K562 (cell line): Measurements from ENCODE around the gene TMEM138. TPM values are rescaled to one million over a fixed set of nuclear protein-coding genes. Genes with fewer than 3 reads are reported as not detected.
A peak's percentile ranks its signal among the peaks of the same experiment; 100 is the strongest.

Experiments
- ATAC-seq: fragments of 200-7000 bp; cut with Tn5 transposase; 3 replicates; pipeline ENCODE4 v1.9.1; 2020; ENCODE audit warnings: moderate library complexity
- BruUV-seq: library from RNA; stranded (reverse); fragments of 400-500 nt; replicated peaks from 2 replicates; lab custom pipeline; 2021; lab: Mats Ljungman, UMichigan
- CTCF ChIA-PET: fragments of 300-600 bp; formaldehyde crosslinking; extraction: SDS; loops from one replicate; lab custom pipeline; 2021; ENCODE audit warnings: low intra/inter-chr PET ratio; lab: Yijun Ruan, JAX
- POLR2A ChIA-PET: fragments of 300-600, 350-650 bp; sonication (Branson Sonifier 250); formaldehyde crosslinking; extraction: SDS; loops from one replicate; lab custom pipeline; 2021; ENCODE audit warnings: antibody characterized with exemption, inconsistent platforms; lab: Yijun Ruan, JAX
- DNase-seq, 4 experiments: peaks; one replicate each; pipeline versions ENCODE4 v3.0.0 to v3.0.0-alpha.2; 2011 to 2018; ENCODE audit warnings: low spot score in 3 of 4, mixed read lengths in 3 of 4; ENCODE audit errors: extremely low read depth in 1 of 4
- FAIRE-seq: peaks from 2 replicates; lab custom pipeline; 2011; peaks lifted over from hg19 to GRCh38; lab: Jason Lieb, UNC
- H2AFZ ChIP-seq: 2 replicates; pipeline ENCODE4 v1.6.0; 2011; ENCODE audit warnings: low read depth, low read length, control low read depth, inconsistent platforms
- H3K27ac ChIP-seq: fragments of 200-600 bp; 3 replicates; pipeline ENCODE4 v1.8.0; 2011; ENCODE audit warnings: low read depth, mild to moderate bottlenecking, control low read depth, inconsistent platforms, low read length, moderate library complexity, mixed read lengths; ENCODE audit errors: extremely low read depth
- H3K27me3 ChIP-seq, 2 experiments: fragments of 300-600 bp in 1 of 2; 2 replicates in 1 of 2; 3 replicates in 1 of 2; pipeline versions ENCODE4 v1.6.0 to v1.8.0; 2011; ENCODE audit warnings: inconsistent platforms in 2 of 2, low read length in 2 of 2, mild to moderate bottlenecking in 1 of 2, mixed read lengths in 1 of 2, moderate library complexity in 1 of 2; ENCODE audit not compliant: control insufficient read depth in 2 of 2, insufficient read depth in 2 of 2
- H3K36me3 ChIP-seq: fragments of 300-600 bp; 3 replicates; pipeline ENCODE4 v1.8.0; 2011; ENCODE audit warnings: mild to moderate bottlenecking, low read length, inconsistent platforms; ENCODE audit not compliant: control insufficient read depth, insufficient read depth
- H3K4me1 ChIP-seq, 2 experiments: fragments of 200-600 bp in 1 of 2; replicated peaks in 1 of 2; 2 replicates in 1 of 2; 3 replicates in 1 of 2; pipeline versions ENCODE4 v1.5.1 to v1.8.0; 2011; ENCODE audit warnings: inconsistent platforms in 2 of 2, low read length in 2 of 2, mild to moderate bottlenecking in 1 of 2, mixed read lengths in 1 of 2, moderate library complexity in 1 of 2; ENCODE audit not compliant: control insufficient read depth in 2 of 2, insufficient read depth in 2 of 2
- H3K4me2 ChIP-seq: 2 replicates; pipeline ENCODE4 v1.6.1; 2011; ENCODE audit warnings: low read length, control low read depth, inconsistent platforms, mixed read lengths; ENCODE audit not compliant: insufficient read depth
- H3K4me3 ChIP-seq: fragments of 200-600 bp; sonication (generic), shearing (Covaris generic); 2 replicates; pipeline ENCODE4 v1.5.1; 2016; ENCODE audit warnings: control low read depth, inconsistent platforms
- H3K79me2 ChIP-seq: fragments of 200-600 bp; 3 replicates; pipeline ENCODE4 v1.8.0; 2011; ENCODE audit warnings: low read length, inconsistent platforms; ENCODE audit not compliant: control insufficient read depth, insufficient read depth
- H3K9ac ChIP-seq, 2 experiments: 2 replicates each; pipeline versions ENCODE4 v1.6.0 to v1.6.1; 2011; ENCODE audit warnings: low read depth in 2 of 2, low read length in 2 of 2, control low read depth in 1 of 2, inconsistent platforms in 1 of 2, mild to moderate bottlenecking in 1 of 2, mixed read lengths in 1 of 2; ENCODE audit not compliant: insufficient read depth in 1 of 2
- H3K9me1 ChIP-seq: one replicate; pipeline ENCODE4 v1.6.0; 2011; ENCODE audit warnings: inconsistent platforms, mild to moderate bottlenecking, low read length, moderate library complexity; ENCODE audit not compliant: control insufficient read depth, insufficient read depth
- H3K9me3 ChIP-seq: replicated peaks from 2 replicates; pipeline ENCODE4 v1.5.1; 2011; ENCODE audit warnings: low read depth, low read length, inconsistent platforms; ENCODE audit not compliant: control insufficient read depth, insufficient read depth
- H4K20me1 ChIP-seq: replicated peaks from 2 replicates; pipeline ENCODE4 v1.6.1; 2011; ENCODE audit warnings: low read length, inconsistent platforms, mixed read lengths; ENCODE audit not compliant: control insufficient read depth, insufficient read depth
- DMBX1 ChIP-seq: fragments of 250-450 bp; sonication (Bioruptor Pico); IDR thresholded peaks from 2 replicates; pipeline ENCODE4 v1.8.0; 2022; ENCODE audit warnings: inconsistent platforms, mild to moderate bottlenecking, moderate library complexity, borderline replicate concordance
- ETV1 ChIP-seq: fragments of 450-650 bp; conservative IDR thresholded peaks from 2 replicates; pipeline ENCODE4 v1.6.1; 2016; ENCODE audit warnings: missing genetic modification characterization, control low read depth, low read depth, missing compliant biosample characterization
- NR2C2 ChIP-seq, 2 experiments: fragments of 200-800 bp in 1 of 2; sonication (Bioruptor generic) in 1 of 2; sonication (generic) in 1 of 2; formaldehyde crosslinking in 1 of 2; IDR thresholded peaks; 2 replicates each; pipeline versions ENCODE4 v1.6.1 to v1.8.0; 2016 to 2022; ENCODE audit warnings: mild to moderate bottlenecking in 1 of 2, missing compliant biosample characterization in 1 of 2, missing genetic modification characterization in 1 of 2, missing genetic modification reagents in 1 of 2
- YBX1 ChIP-seq: fragments of 450-650 bp; IDR thresholded peaks from 2 replicates; pipeline ENCODE4 v1.7.1; 2016; ENCODE audit warnings: mild to moderate bottlenecking
- WGBS: fragments of 100-300 bp; shearing (Covaris generic); methylation state at CpG from one replicate; pipeline ENCODE4 v1.1.6; 2016; ENCODE audit warnings: low coverage, mixed read lengths; ENCODE audit not compliant: insufficient coverage; ENCODE audit errors: missing lambda C conversion rate; 5-methylcytosine and 5-hydroxymethylcytosine counted together
- in situ Hi-C: fragments of 300-500 bp; cut with MboI; formaldehyde crosslinking; loops from 4 replicates; pipeline ENCODE4 v1.15.0; 2018; ENCODE audit warnings: inconsistent platforms, mixed read lengths
- intact Hi-C: fragments of 100-400 bp; cut with micrococcal nuclease; formaldehyde crosslinking; loops from 2 replicates; pipeline ENCODE4 v1.14.2; 2022
- polyA plus RNA-seq, 8 experiments: library from polyadenylated mRNA; depleted of rRNA in 4 of 8; stranded (reverse) in 5 of 8; unstranded in 3 of 8; fragments of >200 nt; fragmentation: Nextera tagmentation in 2 of 8; fragmentation: Illumina TruSeq in 1 of 8; extraction: Ambion mirVana in 2 of 8; extraction: Trizol in 1 of 8; gene quantifications; 2 replicates each; pipeline versions ENCODE4 v1.2.1 to v1.2.3, GENCODE V29; 2011 to 2014; ENCODE audit warnings: inconsistent platforms in 1 of 8, missing spikeins in 1 of 8
- total RNA-seq, 7 experiments: library from RNA; depleted of rRNA in 6 of 7; stranded (reverse); fragments of >200 nt in 6 of 7; fragmentation: Illumina TruSeq in 2 of 7; extraction: Trizol in 2 of 7; gene quantifications; 2 replicates each; pipeline versions ENCODE4 v1.2.1 to v1.2.3, GENCODE V29; 2011 to 2021; ENCODE audit warnings: low replicate concordance in 1 of 7
- TF ChIP-seq, protein P1 (sequence below), 2 experiments: IDR thresholded peaks in 1 of 2; conservative IDR thresholded peaks in 1 of 2; 2 replicates each; pipeline ENCODE4 v1.6.1; 2016; ENCODE audit warnings: low read depth in 2 of 2, mild to moderate bottlenecking in 1 of 2, missing compliant biosample characterization in 1 of 2, missing genetic modification characterization in 1 of 2, moderate library complexity in 1 of 2

Gene TMEM138
- total and polyA plus RNA-seq, 9 of the 15 experiments (the other 6 are each of a cell fraction or from before 2014, with no cell fraction given), result 23.2 to 168 (median 63.1) TPM

DNA sequence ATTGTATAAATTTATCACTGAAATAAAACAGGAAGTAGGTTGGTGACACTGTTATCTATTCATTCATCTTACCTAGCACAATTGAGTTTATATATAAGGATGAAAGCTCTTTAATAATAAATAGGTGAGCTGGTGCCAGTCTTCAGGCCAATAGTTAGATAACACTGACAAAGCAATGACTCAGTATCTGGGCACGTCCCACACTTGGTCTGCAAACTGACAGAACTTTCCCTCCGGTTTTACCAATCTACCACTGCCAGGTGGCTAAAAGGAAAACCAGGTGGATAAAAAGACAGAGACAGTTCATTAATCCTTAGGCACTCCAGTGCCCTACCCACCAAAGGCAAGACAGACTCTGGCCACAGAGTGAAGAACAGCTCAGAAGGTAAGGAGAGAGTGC, 46.9 kb upstream of the TMEM138 start:
- no peak overlapping the region for H3K4me3 ChIP-seq
- H3K36me3 ChIP-seq, result peaks cover 88% of the 10 kb centered on the region
- FAIRE-seq, result no peak
- intact Hi-C loops, result no loop called here
- no peak for ATAC-seq
- in situ Hi-C loops, result no loop called here
- no peaks in the 10 kb centered on the region for H3K27me3 ChIP-seq
- BruUV-seq, result no TSS peak
- peaks cover 3% of the 10 kb centered on the region; the same call in 1 of the 2 replicates for H4K20me1 ChIP-seq
- ChIA-PET POLR2A (interaction anchor here (0.8 to 1.7 kb wide), 3 partner anchors 9 to 114 kb away, joined by 3 to 6 read pairs (median 3); no protein-coding TSS in a partner anchor), CTCF (no interaction called here)
- H3K9me3 ChIP-seq, result no peaks in the 10 kb centered on the region
- H3K27ac ChIP-seq, result no peak overlapping the region
- H3K9me1 ChIP-seq, result no peaks in the 10 kb centered on the region
- TF ChIP-seq NR2C2 (CRISPR knock-in tag; IDR thresholded peaks at IDR 0.05) (no peak), NR2C2 (tag; IDR thresholded peaks at IDR 0.05) (no peak), DMBX1 (CRISPR knock-in tag) (no peak), YBX1 (no peak)
- no peaks in the 10 kb centered on the region for H3K4me1 ChIP-seq
- DNase-seq, result no peak
- 90% methylated on average over 2 of the region's 2 CpGs for WGBS
- H3K9ac ChIP-seq, result no peak overlapping the region
- no peak overlapping the region for H2AFZ ChIP-seq
- H3K79me2 ChIP-seq, result no peaks in the 10 kb centered on the region
- no peak overlapping the region for H3K4me2 ChIP-seq

- in situ Hi-C loops (no loop called here), intact Hi-C loops (no loop called here)
- peaks cover 52% of the 10 kb centered on the region for H3K79me2 ChIP-seq
- H3K4me1 ChIP-seq, result peaks cover 0 to 3% of the 10 kb centered on the region in 2 experiments; a peak in 1 of 5 replicates
- H4K20me1 ChIP-seq, result no peaks in the 10 kb centered on the region
- ChIA-PET POLR2A (interaction anchor here (0.7 kb wide), 1 partner anchor 36 kb away, joined by 3 read pairs; the partner anchor contains the start of gene CYB561A3), CTCF (no interaction called here)
- WGBS, result 85% methylated on average over 2 of the region's 2 CpGs
- no TSS peak for BruUV-seq
- H3K36me3 ChIP-seq, result peaks cover 95% of the 10 kb centered on the region
- no peak overlapping the region for H3K9ac ChIP-seq
- H3K9me3 ChIP-seq, result no peaks in the 10 kb centered on the region
- ATAC-seq, result no peak
- H3K27me3 ChIP-seq, result no peaks in the 10 kb centered on the region
- no peak for FAIRE-seq
- no peak for TF ChIP-seq ETV1 (tag)
- TF ChIP-seq, protein P1, sequence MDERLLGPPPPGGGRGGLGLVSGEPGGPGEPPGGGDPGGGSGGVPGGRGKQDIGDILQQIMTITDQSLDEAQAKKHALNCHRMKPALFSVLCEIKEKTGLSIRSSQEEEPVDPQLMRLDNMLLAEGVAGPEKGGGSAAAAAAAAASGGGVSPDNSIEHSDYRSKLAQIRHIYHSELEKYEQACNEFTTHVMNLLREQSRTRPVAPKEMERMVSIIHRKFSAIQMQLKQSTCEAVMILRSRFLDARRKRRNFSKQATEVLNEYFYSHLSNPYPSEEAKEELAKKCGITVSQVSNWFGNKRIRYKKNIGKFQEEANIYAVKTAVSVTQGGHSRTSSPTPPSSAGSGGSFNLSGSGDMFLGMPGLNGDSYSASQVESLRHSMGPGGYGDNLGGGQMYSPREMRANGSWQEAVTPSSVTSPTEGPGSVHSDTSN (CRISPR knock-in tag; IDR thresholded peaks at IDR 0.05; ENCODE audit: low read depth), result no peak
- TF ChIP-seq, protein P1 (tag; conservative IDR thresholded peaks at IDR 0.05; ENCODE audit: low read depth), result peak; percentile 49; the same call in 1 of the 2 replicates
- no peak overlapping the region for H2AFZ ChIP-seq
- no peak for DNase-seq
- no peaks in the 10 kb centered on the region for H3K9me1 ChIP-seq
- no peak overlapping the region for H3K4me2 ChIP-seq
- H3K4me3 ChIP-seq, result no peak overlapping the region
- H3K27ac ChIP-seq, result no peak overlapping the region
Measured at GRCh38 chr11:61325649-61326414, 36.3 kb upstream of the TMEM138 start.
